ENCODE data around the gene ULBP1. TPM values are rescaled to one million over a fixed set of nuclear protein-coding genes. Genes with fewer than 3 reads are reported as not detected.

Gene ULBP1
- total RNA-seq, 1 experiment from 2014 or later: 1.6 TPM

DNA sequence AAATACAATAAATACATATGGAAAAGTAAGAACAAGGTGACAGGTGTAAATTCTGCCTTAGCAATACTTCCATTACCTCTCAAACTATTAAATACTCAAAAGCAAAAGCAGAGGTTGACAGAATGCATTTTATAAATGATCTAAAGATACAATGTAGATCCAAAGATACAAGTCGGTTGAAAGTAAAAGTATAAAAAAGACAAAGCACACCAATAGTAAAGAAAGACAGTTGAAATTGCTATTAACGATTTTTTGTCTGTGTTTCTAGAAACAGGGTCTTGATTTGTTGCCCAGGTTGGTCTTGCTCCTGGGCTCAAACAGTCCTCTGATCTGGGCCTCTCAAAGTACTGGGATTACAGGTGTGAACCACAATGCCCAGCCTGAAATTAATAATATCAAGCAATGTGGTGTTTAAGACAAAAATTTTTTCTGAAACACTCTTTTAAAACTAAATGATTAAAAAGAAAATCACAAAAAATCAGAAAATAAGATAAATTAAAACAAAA lies 23.9 kb downstream of the ULBP1 start:
- Histone ChIP-seq H3K79me1 (ENCODE audit: insufficient read depth, low read depth, low read length, poor library complexity, severe bottlenecking) (no peaks in the 10 kb centered on the region), H3K18ac (ENCODE audit: insufficient read length, low read depth, low read length) (no peak overlapping the region), H3K4me2 (ENCODE audit: insufficient read depth, insufficient read length, low read length) (no peak overlapping the region), H3K27ac (ENCODE audit: insufficient read length, low read depth, low read length) (no peak overlapping the region), H3T11ph (ENCODE audit: low read length) (no peak overlapping the region), H3K27me3 (ENCODE audit: insufficient read depth, low read length) (peaks cover 86% of the 10 kb centered on the region), H4K5ac (ENCODE audit: insufficient read length, low read depth, low read length) (no peak overlapping the region), H3K4ac (ENCODE audit: low read depth, low read length) (no peak overlapping the region), H4K20me1 (ENCODE audit: control insufficient read depth, insufficient read depth, insufficient read length) (no peaks in the 10 kb centered on the region), H3K23ac (ENCODE audit: insufficient read length, low read depth, low read length) (no peak overlapping the region), H3K4me1 (ENCODE audit: insufficient read depth, low read length) (no peaks in the 10 kb centered on the region), H3K23me2 (ENCODE audit: insufficient read length, low read depth, low read length, poor library complexity, severe bottlenecking) (peaks cover 5% of the 10 kb centered on the region), H3K56ac (ENCODE audit: insufficient read length, low read depth, low read length) (no peak overlapping the region), H2BK20ac (ENCODE audit: low read depth, low read length, poor library complexity, severe bottlenecking) (no peak overlapping the region), H2AFZ (ENCODE audit: low read length) (no peak overlapping the region), H3K9me3 (ENCODE audit: control insufficient read depth, low read depth, low read length) (no peaks in the 10 kb centered on the region), H2BK5ac (ENCODE audit: insufficient read length, low read length) (no peak overlapping the region), H2BK12ac (ENCODE audit: insufficient read length, low read depth, low read length) (no peak overlapping the region), H2BK15ac (ENCODE audit: low read depth, low read length) (no peak overlapping the region), H4K8ac (replicated peaks; ENCODE audit: insufficient read length, low read depth, low read length) (no peak overlapping the region), H3K9ac (ENCODE audit: extremely low read depth, insufficient read length, low read length) (no peak overlapping the region), H4K91ac (ENCODE audit: insufficient read length, low read depth, low read length) (no peak overlapping the region), H2AK5ac (ENCODE audit: insufficient read length, low read length) (no peak overlapping the region), H3K14ac (ENCODE audit: insufficient read depth, low read length) (no peak overlapping the region), H3K79me2 (ENCODE audit: insufficient read depth, low read length) (no peaks in the 10 kb centered on the region), H2BK120ac (ENCODE audit: low read depth, low read length, poor library complexity, severe bottlenecking) (no peak overlapping the region)
- no peak overlapping the region for H3K4me3 Mint-ChIP-seq
- DNase-seq: no peak
- peaks cover 0 to 14% of the 10 kb centered on the region in 2 experiments; a peak in 3 of 5 replicates for H3K9me3 Mint-ChIP-seq
- no peak overlapping the region for H3K27ac Mint-ChIP-seq
- peaks cover 99% of the 10 kb centered on the region for H3K27me3 Mint-ChIP-seq (ENCODE audit: low read depth)
- H3K36me3 Mint-ChIP-seq (ENCODE audit: insufficient read depth in 1 of 3, low read depth in 3 of 3): no peaks in the 10 kb centered on the region; a peak in 2 of 7 replicates
- TF ChIP-seq, protein P1, sequence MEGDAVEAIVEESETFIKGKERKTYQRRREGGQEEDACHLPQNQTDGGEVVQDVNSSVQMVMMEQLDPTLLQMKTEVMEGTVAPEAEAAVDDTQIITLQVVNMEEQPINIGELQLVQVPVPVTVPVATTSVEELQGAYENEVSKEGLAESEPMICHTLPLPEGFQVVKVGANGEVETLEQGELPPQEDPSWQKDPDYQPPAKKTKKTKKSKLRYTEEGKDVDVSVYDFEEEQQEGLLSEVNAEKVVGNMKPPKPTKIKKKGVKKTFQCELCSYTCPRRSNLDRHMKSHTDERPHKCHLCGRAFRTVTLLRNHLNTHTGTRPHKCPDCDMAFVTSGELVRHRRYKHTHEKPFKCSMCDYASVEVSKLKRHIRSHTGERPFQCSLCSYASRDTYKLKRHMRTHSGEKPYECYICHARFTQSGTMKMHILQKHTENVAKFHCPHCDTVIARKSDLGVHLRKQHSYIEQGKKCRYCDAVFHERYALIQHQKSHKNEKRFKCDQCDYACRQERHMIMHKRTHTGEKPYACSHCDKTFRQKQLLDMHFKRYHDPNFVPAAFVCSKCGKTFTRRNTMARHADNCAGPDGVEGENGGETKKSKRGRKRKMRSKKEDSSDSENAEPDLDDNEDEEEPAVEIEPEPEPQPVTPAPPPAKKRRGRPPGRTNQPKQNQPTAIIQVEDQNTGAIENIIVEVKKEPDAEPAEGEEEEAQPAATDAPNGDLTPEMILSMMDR (conservative IDR thresholded peaks at IDR 0.05): no peak
- peaks cover 30 to 32% of the 10 kb centered on the region in 2 experiments for H3K4me1 Mint-ChIP-seq
- no CpG with 5 or more reads among the region's 2 CpGs for WGBS (ENCODE audit: extremely low coverage, insufficient read length, low lambda C conversion rate)

All from H9 (cell line).